SK-N-SH (cell line): Measurements from ENCODE around the gene MED27. TPM values are rescaled to one million over a fixed set of nuclear protein-coding genes. Genes with fewer than 3 reads are reported as not detected.

Experiments
- CTCF ChIA-PET: fragments of 300-600, 350-600 bp; formaldehyde crosslinking; extraction: SDS; loops from one replicate; lab custom pipeline; 2021; lab: Yijun Ruan, JAX
- POLR2A ChIA-PET: fragments of 350-600 bp; sonication (Branson Sonifier 250); formaldehyde crosslinking; extraction: SDS; loops from one replicate; lab custom pipeline; 2020; ENCODE audit warnings: antibody characterized with exemption, inconsistent platforms; lab: Yijun Ruan, JAX
- DNase-seq: peaks from one replicate; pipeline ENCODE4 v3.0.0; 2012
- H2AFZ ChIP-seq: fragments of 200-600 bp; sonication (generic); 2 replicates; pipeline ENCODE4 v1.8.1; 2016; ENCODE audit warnings: antibody characterized with exemption, mild to moderate bottlenecking, low read depth
- H3F3A ChIP-seq: fragments of 200-600 bp; sonication (generic); replicated peaks from 2 replicates; pipeline ENCODE3; 2016; ENCODE audit warnings: antibody characterized with exemption, mild to moderate bottlenecking; ENCODE audit not compliant: insufficient read depth
- H3K27ac ChIP-seq, 2 experiments: fragments of 200-500 bp in 1 of 2; fragments of 200-600 bp in 1 of 2; sonication (Bioruptor generic) in 1 of 2; sonication (generic), shearing (Covaris generic) in 1 of 2; 2 replicates each; pipeline versions ENCODE4 v1.5.1 to v1.6.1; 2014 to 2016; ENCODE audit warnings: low read depth in 2 of 2, inconsistent platforms in 1 of 2, low read length in 1 of 2, mild to moderate bottlenecking in 1 of 2, mixed read lengths in 1 of 2
- H3K27me3 ChIP-seq: fragments of 200-600 bp; sonication (generic), shearing (Covaris generic); 2 replicates; pipeline ENCODE4 v1.6.1; 2016; ENCODE audit warnings: mixed run types; ENCODE audit not compliant: insufficient read depth
- H3K36me3 ChIP-seq, 2 experiments: fragments of 200-500 bp in 1 of 2; fragments of 200-600 bp in 1 of 2; sonication (Bioruptor generic) in 1 of 2; sonication (generic) in 1 of 2; replicated peaks in 1 of 2; 2 replicates each; pipeline versions ENCODE3 to v1.5.1; 2014 to 2016; ENCODE audit warnings: low read length in 1 of 2, mild to moderate bottlenecking in 1 of 2; ENCODE audit not compliant: insufficient read depth in 2 of 2, control insufficient read depth in 1 of 2
- H3K4me1 ChIP-seq, 2 experiments: fragments of 200-500 bp in 1 of 2; fragments of 200-600 bp in 1 of 2; sonication (Bioruptor generic) in 1 of 2; sonication (generic), shearing (Covaris generic) in 1 of 2; 2 replicates each; pipeline versions ENCODE4 v1.5.1 to v1.6.1; 2014 to 2016; ENCODE audit warnings: low read depth in 1 of 2, low read length in 1 of 2, mixed run types in 1 of 2; ENCODE audit not compliant: insufficient read depth in 2 of 2, control insufficient read depth in 1 of 2
- H3K4me2 ChIP-seq: fragments of 200-600 bp; sonication (generic), shearing (Covaris generic); 2 replicates; pipeline ENCODE4 v1.6.1; 2017; ENCODE audit warnings: mixed run types
- H3K4me3 ChIP-seq, 2 experiments: fragments of 200-500 bp in 1 of 2; fragments of 200-600 bp in 1 of 2; sonication (Bioruptor generic) in 1 of 2; sonication (generic), shearing (Covaris generic) in 1 of 2; 2 replicates each; pipeline versions ENCODE4 v1.5.1 to v1.8.1; 2014 to 2016; ENCODE audit warnings: low read depth in 2 of 2, inconsistent platforms in 1 of 2, low read length in 1 of 2, mild to moderate bottlenecking in 1 of 2, mixed read lengths in 1 of 2, moderate library complexity in 1 of 2
- H3K79me2 ChIP-seq: fragments of 200-600 bp; sonication (generic); 2 replicates; pipeline ENCODE4 v1.8.1; 2017; ENCODE audit warnings: mild to moderate bottlenecking; ENCODE audit not compliant: insufficient read depth
- H3K9ac ChIP-seq: fragments of 200-600 bp; sonication (generic); 2 replicates; pipeline ENCODE4 v1.6.1; 2017; ENCODE audit warnings: mixed run types
- H3K9me2 ChIP-seq: fragments of 200-600 bp; sonication (generic); 2 replicates; pipeline ENCODE4 v1.6.1; 2017; ENCODE audit warnings: mixed run types
- H3K9me3 ChIP-seq: fragments of 200-600 bp; sonication (generic); 2 replicates; pipeline ENCODE4 v1.6.1; 2017; ENCODE audit warnings: mixed run types, mild to moderate bottlenecking, moderate library complexity
- H4K20me1 ChIP-seq: fragments of 200-600 bp; sonication (generic); 2 replicates; pipeline ENCODE4 v1.6.1; 2017; ENCODE audit warnings: mild to moderate bottlenecking, mixed run types; ENCODE audit not compliant: insufficient read depth
- ELF1 ChIP-seq: IDR thresholded peaks from 2 replicates; pipeline ENCODE4 v1.4.0; 2012
- JUND ChIP-seq: IDR thresholded peaks from 2 replicates; pipeline ENCODE4 v1.4.0; 2012
- MXI1 ChIP-seq: IDR thresholded peaks from 2 replicates; pipeline ENCODE4 v1.6.1; 2012; ENCODE audit warnings: mild to moderate bottlenecking, low read depth, low read length, improper control_type of control experiment
- NFIC ChIP-seq: IDR thresholded peaks from 2 replicates; pipeline ENCODE4 v1.4.0; 2012; ENCODE audit warnings: borderline replicate concordance
- SIN3A ChIP-seq: IDR thresholded peaks from 2 replicates; pipeline ENCODE4 v1.6.1; 2012; ENCODE audit warnings: low read depth, mild to moderate bottlenecking, low read length, moderate library complexity, borderline replicate concordance
- SMC3 ChIP-seq: IDR thresholded peaks from 2 replicates; pipeline ENCODE4 v1.6.1; 2012; ENCODE audit warnings: low read depth, low read length, improper control_type of control experiment
- TCF12 ChIP-seq: IDR thresholded peaks from 2 replicates; pipeline ENCODE4 v1.4.0; 2012
- WGBS: methylation state at CpG from one replicate; pipeline ENCODE4 v1.1.6; 2017; ENCODE audit warnings: low lambda C conversion rate; 5-methylcytosine and 5-hydroxymethylcytosine counted together
- polyA plus RNA-seq, 3 experiments: library from polyadenylated mRNA; depleted of rRNA; stranded (reverse); fragments of >200 nt; gene quantifications; 2 replicates each; pipeline ENCODE4 v1.2.3, GENCODE V29; 2012
- TF ChIP-seq, protein P1 (sequence below): fragments of 200-600 bp; sonication (generic); IDR thresholded peaks from 2 replicates; pipeline ENCODE4 v1.6.1; 2017; ENCODE audit warnings: antibody characterized with exemption, mild to moderate bottlenecking, moderate library complexity
- TF ChIP-seq, protein P2 (sequence below): fragments of 150-350 bp; IDR thresholded peaks from 2 replicates; pipeline ENCODE4 v1.6.1; 2017; ENCODE audit warnings: antibody characterized with exemption, low read length, low read depth, borderline replicate concordance
- TF ChIP-seq, protein P3 (sequence below): IDR thresholded peaks from 2 replicates; pipeline ENCODE4 v1.4.0; 2012; ENCODE audit warnings: low read depth

Gene MED27
- polyA plus RNA-seq, 1 of the 3 experiments (the other 2 are of a cell fraction) = 35.0 TPM

DNA sequence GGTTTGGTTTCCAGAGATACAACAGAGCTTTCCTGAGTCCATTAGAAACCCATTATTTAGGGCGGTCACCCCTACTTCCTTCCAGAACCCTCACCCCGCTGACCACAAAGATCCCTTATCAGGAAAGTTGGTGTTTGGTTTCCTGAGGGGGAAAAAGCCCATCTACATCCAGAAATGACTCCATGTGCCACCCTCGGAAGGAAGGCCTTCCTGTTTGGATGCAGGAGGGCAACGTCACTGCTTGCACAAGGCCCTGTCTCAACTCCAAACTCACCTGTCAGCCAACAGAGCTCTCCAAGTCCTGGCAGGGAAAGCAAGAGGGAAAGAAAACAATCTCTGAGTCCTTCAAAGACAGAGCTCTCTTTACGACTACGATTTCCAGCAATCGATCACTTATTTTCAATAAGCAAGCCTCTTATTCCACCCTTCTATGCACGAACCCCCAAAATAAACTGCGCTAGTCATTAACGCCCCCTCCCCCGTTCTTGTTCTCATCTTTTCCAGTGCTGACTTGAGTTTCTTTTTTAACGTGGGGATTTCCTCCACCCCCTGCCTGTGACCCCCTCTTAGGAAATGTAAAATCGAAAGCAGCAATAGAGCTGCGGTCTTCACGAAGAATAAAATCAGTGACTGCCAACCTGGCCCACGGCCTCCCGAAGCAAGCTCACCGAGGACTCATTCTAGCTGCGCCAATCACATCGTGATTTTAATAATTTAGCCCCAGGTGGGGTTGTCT is 46.4 kb upstream of the MED27 start:
- no peaks in the 10 kb centered on the region for H3K36me3 ChIP-seq
- no peaks in the 10 kb centered on the region for H3F3A ChIP-seq
- DNase-seq = no peak
- no peak overlapping the region for H3K9ac ChIP-seq
- no peak for TF ChIP-seq NFIC
- TF ChIP-seq, protein P1, sequence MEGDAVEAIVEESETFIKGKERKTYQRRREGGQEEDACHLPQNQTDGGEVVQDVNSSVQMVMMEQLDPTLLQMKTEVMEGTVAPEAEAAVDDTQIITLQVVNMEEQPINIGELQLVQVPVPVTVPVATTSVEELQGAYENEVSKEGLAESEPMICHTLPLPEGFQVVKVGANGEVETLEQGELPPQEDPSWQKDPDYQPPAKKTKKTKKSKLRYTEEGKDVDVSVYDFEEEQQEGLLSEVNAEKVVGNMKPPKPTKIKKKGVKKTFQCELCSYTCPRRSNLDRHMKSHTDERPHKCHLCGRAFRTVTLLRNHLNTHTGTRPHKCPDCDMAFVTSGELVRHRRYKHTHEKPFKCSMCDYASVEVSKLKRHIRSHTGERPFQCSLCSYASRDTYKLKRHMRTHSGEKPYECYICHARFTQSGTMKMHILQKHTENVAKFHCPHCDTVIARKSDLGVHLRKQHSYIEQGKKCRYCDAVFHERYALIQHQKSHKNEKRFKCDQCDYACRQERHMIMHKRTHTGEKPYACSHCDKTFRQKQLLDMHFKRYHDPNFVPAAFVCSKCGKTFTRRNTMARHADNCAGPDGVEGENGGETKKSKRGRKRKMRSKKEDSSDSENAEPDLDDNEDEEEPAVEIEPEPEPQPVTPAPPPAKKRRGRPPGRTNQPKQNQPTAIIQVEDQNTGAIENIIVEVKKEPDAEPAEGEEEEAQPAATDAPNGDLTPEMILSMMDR = no peak
- TF ChIP-seq, protein P2, sequence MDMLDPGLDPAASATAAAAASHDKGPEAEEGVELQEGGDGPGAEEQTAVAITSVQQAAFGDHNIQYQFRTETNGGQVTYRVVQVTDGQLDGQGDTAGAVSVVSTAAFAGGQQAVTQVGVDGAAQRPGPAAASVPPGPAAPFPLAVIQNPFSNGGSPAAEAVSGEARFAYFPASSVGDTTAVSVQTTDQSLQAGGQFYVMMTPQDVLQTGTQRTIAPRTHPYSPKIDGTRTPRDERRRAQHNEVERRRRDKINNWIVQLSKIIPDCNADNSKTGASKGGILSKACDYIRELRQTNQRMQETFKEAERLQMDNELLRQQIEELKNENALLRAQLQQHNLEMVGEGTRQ = no peak
- no peak for TF ChIP-seq JUND
- no peak for TF ChIP-seq MXI1
- TF ChIP-seq SIN3A = no peak
- TF ChIP-seq, protein P3, sequence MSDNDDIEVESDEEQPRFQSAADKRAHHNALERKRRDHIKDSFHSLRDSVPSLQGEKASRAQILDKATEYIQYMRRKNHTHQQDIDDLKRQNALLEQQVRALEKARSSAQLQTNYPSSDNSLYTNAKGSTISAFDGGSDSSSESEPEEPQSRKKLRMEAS = no peak
- TF ChIP-seq TCF12 = no peak
- no peak for TF ChIP-seq ELF1
- H3K79me2 ChIP-seq = no peaks in the 10 kb centered on the region
- no peaks in the 10 kb centered on the region for H4K20me1 ChIP-seq
- H2AFZ ChIP-seq = no peak overlapping the region
- no peaks in the 10 kb centered on the region for H3K9me2 ChIP-seq
- H3K4me3 ChIP-seq = no peak overlapping the region
- no peak overlapping the region for H3K4me2 ChIP-seq
- peaks cover 23% of the 10 kb centered on the region for H3K27me3 ChIP-seq
- H3K27ac ChIP-seq = no peak overlapping the region
- WGBS = 74% methylated on average over 20 of the region's 20 CpGs
- no peaks in the 10 kb centered on the region for H3K9me3 ChIP-seq
- H3K4me1 ChIP-seq = no peaks in the 10 kb centered on the region; a peak in 1 of 4 replicates
- CTCF ChIA-PET = interaction anchor here (1.5 kb wide), 1 partner anchor 19 kb away, joined by 3 read pairs; no protein-coding TSS in a partner anchor
- POLR2A ChIA-PET = no interaction called here

DNA sequence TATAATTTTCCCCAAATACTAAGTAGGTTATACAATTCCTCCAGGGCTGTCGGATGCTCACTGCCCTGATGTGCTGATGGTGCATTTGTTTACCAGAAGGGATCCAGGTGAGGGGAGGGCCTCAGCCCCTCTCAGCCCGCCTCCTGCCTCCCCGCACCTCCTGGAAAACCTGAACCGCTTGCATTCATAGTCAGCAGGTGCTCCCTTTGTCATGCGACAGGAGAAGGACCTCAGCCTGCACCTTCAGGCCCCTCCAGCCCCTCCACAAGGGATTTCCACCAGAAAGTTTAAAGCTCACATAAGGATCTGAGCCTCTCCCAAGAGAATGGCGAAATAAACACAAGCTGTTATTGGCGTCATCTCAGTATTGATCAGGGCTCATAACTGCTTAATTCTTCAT is 45.7 kb upstream of the MED27 start:
- no peaks in the 10 kb centered on the region for H3K9me3 ChIP-seq
- no peaks in the 10 kb centered on the region for H3K36me3 ChIP-seq
- no peak overlapping the region for H3K9ac ChIP-seq
- no peak overlapping the region for H3K4me3 ChIP-seq
- H4K20me1 ChIP-seq = no peaks in the 10 kb centered on the region
- H3K27ac ChIP-seq = no peak overlapping the region
- DNase-seq = no peak
- CTCF ChIA-PET = no interaction called here
- POLR2A ChIA-PET = no interaction called here
- H3K4me2 ChIP-seq = no peak overlapping the region
- no peaks in the 10 kb centered on the region; a peak in 1 of 4 replicates for H3K4me1 ChIP-seq
- no peaks in the 10 kb centered on the region for H3K79me2 ChIP-seq
- no peaks in the 10 kb centered on the region for H3F3A ChIP-seq
- 68% methylated on average over 7 of the region's 7 CpGs for WGBS
- no peak overlapping the region for H2AFZ ChIP-seq
- TF ChIP-seq SMC3 = no peak
- TF ChIP-seq, all 33 proteins: peak for 0
- peaks cover 15% of the 10 kb centered on the region; the same call in 1 of the 2 replicates for H3K27me3 ChIP-seq
- no peaks in the 10 kb centered on the region for H3K9me2 ChIP-seq
